Breast epithelium (tissue), 4 donors: ENCODE measurements around the gene TSGA10. TPM values are rescaled to one million over a fixed set of nuclear protein-coding genes. Genes with fewer than 3 reads are reported as not detected.

ENCODE experiments used
- DNase-seq, 2 donors: peaks; one replicate each; pipeline ENCODE4 v3.0.0-alpha.2; 2019; ENCODE audit warnings: low spot score in 2 of 2
- H3K27ac ChIP-seq, 2 donors: fragments of 200-600 bp; sonication (generic) in 1 of 2; one replicate each; pipeline ENCODE4 v1.5.1; 2016 to 2019; ENCODE audit warnings: mild to moderate bottlenecking in 1 of 2
- H3K27me3 ChIP-seq, 2 donors: fragments of 200-600 bp; sonication (generic) in 1 of 2; one replicate each; pipeline versions ENCODE4 v1.5.1 to v1.6.0; 2017 to 2019; ENCODE audit warnings: control low read depth in 1 of 2, mild to moderate bottlenecking in 1 of 2
- H3K36me3 ChIP-seq: fragments of 200-600 bp; one replicate; pipeline ENCODE4 v1.5.1; 2019
- H3K4me1 ChIP-seq, 2 donors: fragments of 200-600 bp; sonication (generic); one replicate each; pipeline ENCODE4 v1.5.1; 2016 to 2019; ENCODE audit warnings: control low read depth in 1 of 2
- H3K4me3 ChIP-seq, 3 donors: fragments of 200-600 bp; sonication (generic); 1 replicate in 2 of 3; 2 replicates in 1 of 3; pipeline ENCODE4 v1.5.1; 2016 to 2019; ENCODE audit warnings: mild to moderate bottlenecking in 3 of 3, moderate library complexity in 2 of 3
- H3K9me3 ChIP-seq, 2 donors: fragments of 200-600 bp; sonication (generic) in 1 of 2; one replicate each; pipeline ENCODE4 v1.5.1; 2016 to 2019; ENCODE audit warnings: control low read depth in 1 of 2
- POLR2A ChIP-seq: fragments of 450-650 bp; IDR thresholded peaks from one replicate; pipeline ENCODE4 v1.6.1; 2016; ENCODE audit warnings: antibody characterized with exemption, mild to moderate bottlenecking, moderate library complexity
- POLR2AphosphoS5 ChIP-seq, 3 donors: sonication (generic); formaldehyde crosslinking; IDR thresholded peaks; one replicate each; pipeline ENCODE4 v1.6.1; 2017; ENCODE audit warnings: antibody characterized with exemption in 3 of 3
- intact Hi-C: fragments of 100-400 bp; cut with DNase I; formaldehyde crosslinking; loops from one replicate; pipeline ENCODE4 v1.15.1; 2023; ENCODE audit warnings: low total_unique reads
- total RNA-seq, 3 donors: library from RNA; depleted of rRNA; stranded (reverse); fragments of >200 nt; gene quantifications; one replicate each; pipeline ENCODE4 v1.1.0, GENCODE V29; 2016
- TF ChIP-seq, protein P1 (sequence below), 3 donors: fragments of 450-650 bp; IDR thresholded peaks; one replicate each; pipeline ENCODE4 v1.5.1; 2016 to 2017; ENCODE audit warnings: antibody characterized with exemption in 3 of 3, mild to moderate bottlenecking in 3 of 3, moderate library complexity in 3 of 3

Gene TSGA10
- total RNA-seq, 3 donors from 2014 or later = 7.2 to 40.2 (median 17.1) TPM

- no peak overlapping the region for H3K27ac ChIP-seq
- no peak overlapping the region for H3K4me3 ChIP-seq
- no peak for DNase-seq
- intact Hi-C loops = no loop called here
- no peak for TF ChIP-seq POLR2AphosphoS5 (IDR thresholded peaks at IDR 0.05)
- TF ChIP-seq, protein P1, sequence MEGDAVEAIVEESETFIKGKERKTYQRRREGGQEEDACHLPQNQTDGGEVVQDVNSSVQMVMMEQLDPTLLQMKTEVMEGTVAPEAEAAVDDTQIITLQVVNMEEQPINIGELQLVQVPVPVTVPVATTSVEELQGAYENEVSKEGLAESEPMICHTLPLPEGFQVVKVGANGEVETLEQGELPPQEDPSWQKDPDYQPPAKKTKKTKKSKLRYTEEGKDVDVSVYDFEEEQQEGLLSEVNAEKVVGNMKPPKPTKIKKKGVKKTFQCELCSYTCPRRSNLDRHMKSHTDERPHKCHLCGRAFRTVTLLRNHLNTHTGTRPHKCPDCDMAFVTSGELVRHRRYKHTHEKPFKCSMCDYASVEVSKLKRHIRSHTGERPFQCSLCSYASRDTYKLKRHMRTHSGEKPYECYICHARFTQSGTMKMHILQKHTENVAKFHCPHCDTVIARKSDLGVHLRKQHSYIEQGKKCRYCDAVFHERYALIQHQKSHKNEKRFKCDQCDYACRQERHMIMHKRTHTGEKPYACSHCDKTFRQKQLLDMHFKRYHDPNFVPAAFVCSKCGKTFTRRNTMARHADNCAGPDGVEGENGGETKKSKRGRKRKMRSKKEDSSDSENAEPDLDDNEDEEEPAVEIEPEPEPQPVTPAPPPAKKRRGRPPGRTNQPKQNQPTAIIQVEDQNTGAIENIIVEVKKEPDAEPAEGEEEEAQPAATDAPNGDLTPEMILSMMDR (IDR thresholded peaks at IDR 0.05) = no peak
- no peak for TF ChIP-seq POLR2A
- H3K4me1 ChIP-seq = no peaks in the 10 kb centered on the region
- no peaks in the 10 kb centered on the region for H3K9me3 ChIP-seq
- H3K36me3 ChIP-seq = no peaks in the 10 kb centered on the region
- H3K27me3 ChIP-seq = no peaks in the 10 kb centered on the region
These were observed 69.3 kb downstream of the TSGA10 start for GRCh38 chr2:99085421-99085820.

DNA sequence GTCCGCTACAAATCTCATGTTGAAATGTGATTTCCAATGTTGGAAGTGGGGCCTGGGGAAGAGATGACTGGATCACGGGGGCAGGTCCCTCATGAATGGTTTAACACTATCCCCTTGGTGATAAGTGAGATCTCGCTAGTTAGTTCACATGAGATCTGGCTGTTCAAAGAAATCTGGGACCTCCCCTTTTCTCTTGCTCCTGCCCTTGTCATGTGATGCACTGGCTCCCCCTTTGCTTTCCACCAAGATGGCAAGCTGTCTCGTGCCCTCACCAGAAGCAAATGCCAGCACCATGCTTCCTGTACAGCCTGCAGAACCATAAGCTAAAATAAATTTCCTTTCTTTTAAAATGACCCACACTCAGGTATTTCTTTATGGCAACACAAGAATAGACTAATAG is 70.5 kb downstream of the TSGA10 start:
- Histone ChIP-seq H3K9me3 (no peaks in the 10 kb centered on the region), H3K27ac (no peak overlapping the region), H3K36me3 (no peaks in the 10 kb centered on the region), H3K4me1 (no peaks in the 10 kb centered on the region), H3K4me3 (no peak overlapping the region), H3K27me3 (no peaks in the 10 kb centered on the region)
- no peak for DNase-seq
- no peak for TF ChIP-seq POLR2A
- TF ChIP-seq POLR2AphosphoS5 (IDR thresholded peaks at IDR 0.05) = no peak
- TF ChIP-seq, protein P1 (IDR thresholded peaks at IDR 0.05) = no peak
- intact Hi-C loops = no loop called here

DNA sequence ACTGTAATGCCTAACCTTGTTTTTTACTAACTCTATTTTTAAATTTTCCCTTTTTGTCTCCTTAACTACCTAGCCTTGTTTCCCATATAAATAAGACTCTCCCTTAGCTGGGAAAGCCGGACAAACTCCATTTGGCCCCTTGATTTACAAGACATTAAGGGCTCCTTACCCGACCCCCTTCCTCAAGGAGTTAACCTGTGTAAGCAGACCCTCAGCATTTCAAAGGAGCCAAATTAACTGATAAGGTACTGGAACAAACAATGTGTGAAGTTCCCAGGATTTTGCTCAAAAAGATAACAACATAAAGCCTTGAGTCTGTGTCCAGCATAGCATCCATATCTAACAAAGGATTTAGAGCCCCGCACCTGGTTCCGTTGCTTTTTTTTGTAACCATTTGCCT is 72.9 kb downstream of the TSGA10 start:
- intact Hi-C loops = no loop called here

GRCh38 chr2:99079226-99079625 is 75.5 kb downstream of the TSGA10 start:
- Histone ChIP-seq H3K4me1 (no peaks in the 10 kb centered on the region), H3K9me3 (no peaks in the 10 kb centered on the region), H3K27ac (no peak overlapping the region), H3K4me3 (no peak overlapping the region), H3K27me3 (no peaks in the 10 kb centered on the region), H3K36me3 (no peaks in the 10 kb centered on the region)
- DNase-seq = no peak
- TF ChIP-seq POLR2AphosphoS5 (IDR thresholded peaks at IDR 0.05) = no peak
- TF ChIP-seq, protein P1 (IDR thresholded peaks at IDR 0.05) = no peak
- TF ChIP-seq POLR2A = no peak
- intact Hi-C loops = no loop called here

More for the DNA sequence above, 72.9 kb downstream of the TSGA10 start:
- no peaks in the 10 kb centered on the region for H3K4me1 ChIP-seq
- no peaks in the 10 kb centered on the region for H3K36me3 ChIP-seq
- no peaks in the 10 kb centered on the region for H3K27me3 ChIP-seq
- no peak overlapping the region for H3K4me3 ChIP-seq
- H3K9me3 ChIP-seq = no peaks in the 10 kb centered on the region
- H3K27ac ChIP-seq = no peak overlapping the region
- DNase-seq = no peak
- TF ChIP-seq, protein P1 (IDR thresholded peaks at IDR 0.05) = no peak
- TF ChIP-seq POLR2AphosphoS5 (IDR thresholded peaks at IDR 0.05) (no peak), POLR2A (no peak)

DNA sequence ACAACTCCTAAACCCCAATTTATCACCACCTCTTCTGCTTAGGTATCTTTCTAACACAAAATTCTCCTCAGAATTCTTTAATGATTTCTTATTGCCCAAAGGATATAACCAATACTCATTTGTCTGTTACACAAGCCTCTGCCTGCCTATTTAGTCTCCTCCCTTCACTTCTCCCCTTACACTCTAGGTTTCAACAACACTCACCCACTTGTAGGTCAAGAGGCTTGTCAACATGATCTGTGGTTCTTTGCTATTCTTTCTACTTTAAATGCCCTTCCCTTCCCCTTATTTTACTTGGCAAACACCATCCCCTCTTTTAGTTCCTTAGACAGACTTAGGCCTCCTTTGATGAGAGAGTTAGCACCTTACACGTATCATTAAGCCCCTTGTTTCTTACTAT is 82.2 kb downstream of the TSGA10 start:
- Histone ChIP-seq H3K27ac (no peak overlapping the region), H3K27me3 (no peaks in the 10 kb centered on the region), H3K9me3 (no peaks in the 10 kb centered on the region), H3K36me3 (no peaks in the 10 kb centered on the region), H3K4me1 (no peaks in the 10 kb centered on the region), H3K4me3 (no peak overlapping the region)
- intact Hi-C loops = no loop called here
- TF ChIP-seq POLR2AphosphoS5 (IDR thresholded peaks at IDR 0.05) (no peak), POLR2A (no peak)
- TF ChIP-seq, protein P1 (IDR thresholded peaks at IDR 0.05) = no peak
- DNase-seq = no peak
